ENCODE data around the gene KRTAP10-12. TPM values are rescaled to one million over a fixed set of nuclear protein-coding genes. Genes with fewer than 3 reads are reported as not detected.

The KRTAP10-12 gene
- total and polyA plus RNA-seq, 2 of the 4 experiments (the other 2 are of a cell fraction): not detected

GRCh38 chr21:44730028-44730395 lies 33.0 kb downstream of the KRTAP10-12 start:
- POLR2A ChIA-PET (ENCODE audit: unreplicated experiment): no interaction called here
- ATAC-seq (ENCODE audit: low read depth): no peak
- H3K4ac ChIP-seq (ENCODE audit: low read depth, low read length): no peak overlapping the region
- H2BK20ac ChIP-seq (ENCODE audit: low read depth, low read length): no peak overlapping the region
- H2BK120ac ChIP-seq (ENCODE audit: low read depth, low read length): no peak overlapping the region
- H4K5ac ChIP-seq (ENCODE audit: low read depth, low read length): no peak overlapping the region
- dilution Hi-C loops (cut with HindIII; ENCODE audit: low sequenced_read_pairs, unreplicated experiment): no loop called here
- no peak overlapping the region for H3K56ac ChIP-seq (ENCODE audit: extremely low read depth, insufficient read depth, low read length)
- intact Hi-C loops (cut with micrococcal nuclease): no loop called here
- H4K91ac ChIP-seq (ENCODE audit: insufficient read depth, low read depth, low read length): no peak overlapping the region
- H3K9me1 ChIP-seq (ENCODE audit: insufficient read depth, low read length): no peaks in the 10 kb centered on the region
- H3K4me1 ChIP-seq (ENCODE audit: control insufficient read depth, insufficient read depth, low read length): no peaks in the 10 kb centered on the region
- no CpG with 5 or more reads among the region's 7 CpGs for WGBS, 2 experiments (ENCODE audit: extremely low coverage in 2 of 2, insufficient read length in 1 of 2)
- H3K9ac ChIP-seq (ENCODE audit: low read depth, low read length): no peak overlapping the region
- in situ Hi-C loops (cut with MboI; ENCODE audit: low sequenced_read_pairs): no loop called here
- H3K79me1 ChIP-seq (ENCODE audit: low read depth in 1 of 2, low read length in 2 of 2): no peaks in the 10 kb centered on the region
- H4K20me1 ChIP-seq (ENCODE audit: insufficient read depth, low read length): no peaks in the 10 kb centered on the region
- DNase-seq: no peak
- CTCF ChIA-PET: no interaction called here
- no peak overlapping the region for H4K8ac ChIP-seq (ENCODE audit: low read depth in 2 of 2, low read length in 2 of 2)
- TF ChIP-seq CTCF (conservative IDR thresholded peaks at IDR 0.05; ENCODE audit: low read depth, low read length): no peak
- TF ChIP-seq FOS (IDR thresholded peaks at IDR 0.05; ENCODE audit: low read depth, low read length): no peak
- no peak for TF ChIP-seq BHLHE40 (IDR thresholded peaks at IDR 0.05; ENCODE audit: low read depth, low read length)
- TF ChIP-seq USF2 (IDR thresholded peaks at IDR 0.05; ENCODE audit: low read depth, low read length): no peak
- peaks cover 23% of the 10 kb centered on the region for H3K27me3 ChIP-seq (ENCODE audit: control insufficient read depth, insufficient read depth, low read length)
- no peak overlapping the region for H2AFZ ChIP-seq (replicated peaks; ENCODE audit: low read length, poor library complexity)
- H3K14ac ChIP-seq (replicated peaks; ENCODE audit: low read depth, low read length): no peak overlapping the region
- H3K27ac ChIP-seq (ENCODE audit: insufficient read depth, low read length): no peak overlapping the region
- BruUV-seq (replicated peaks): no TSS peak
- H3K4me2 ChIP-seq (ENCODE audit: low read depth, low read length): no peak overlapping the region
- H3K23ac ChIP-seq (ENCODE audit: low read depth, low read length): no peak overlapping the region
- no peaks in the 10 kb centered on the region for H3K36me3 ChIP-seq (ENCODE audit: control insufficient read depth, insufficient read depth, low read length)
- H3K9me3 ChIP-seq (ENCODE audit: control insufficient read depth, insufficient read depth, low read length): no peaks in the 10 kb centered on the region
- H2AK9ac ChIP-seq (replicated peaks; ENCODE audit: low read depth, low read length, poor library complexity): no peak overlapping the region
- H2BK15ac ChIP-seq (ENCODE audit: low read depth, low read length): no peak overlapping the region
- no peak overlapping the region for H2BK5ac ChIP-seq (ENCODE audit: low read depth, low read length, poor library complexity, severe bottlenecking)
- no peak overlapping the region for H3K18ac ChIP-seq (ENCODE audit: low read depth, low read length)
- no peak overlapping the region for H2AK5ac ChIP-seq (ENCODE audit: low read depth, low read length)
- H3K4me3 ChIP-seq (ENCODE audit: insufficient read depth, low read depth, low read length): no peak overlapping the region
